D721Med (cell line): Measurements from ENCODE around the gene BCL2A1.
"Not testable (repeated sequence)": the region's sequence is repeated elsewhere in the genome, so short reads cannot be mapped to it uniquely, and the experiment has no call there.

Source experiments
- DNase-seq: peaks from one replicate; pipeline ENCODE4 v3.0.0; 2011; ENCODE audit warnings: low spot score; ENCODE audit not compliant: insufficient read length
- FAIRE-seq: peaks from 2 replicates; lab custom pipeline; 2011; peaks lifted over from hg19 to GRCh38; lab: Jason Lieb, UNC
- CTCF ChIP-seq: IDR thresholded peaks from 2 replicates; pipeline ENCODE4 v1.5.1; 2012; ENCODE audit warnings: mild to moderate bottlenecking, control low read depth; ENCODE audit not compliant: insufficient read depth; ENCODE audit errors: missing control alignments

BCL2A1 gene

DNA sequence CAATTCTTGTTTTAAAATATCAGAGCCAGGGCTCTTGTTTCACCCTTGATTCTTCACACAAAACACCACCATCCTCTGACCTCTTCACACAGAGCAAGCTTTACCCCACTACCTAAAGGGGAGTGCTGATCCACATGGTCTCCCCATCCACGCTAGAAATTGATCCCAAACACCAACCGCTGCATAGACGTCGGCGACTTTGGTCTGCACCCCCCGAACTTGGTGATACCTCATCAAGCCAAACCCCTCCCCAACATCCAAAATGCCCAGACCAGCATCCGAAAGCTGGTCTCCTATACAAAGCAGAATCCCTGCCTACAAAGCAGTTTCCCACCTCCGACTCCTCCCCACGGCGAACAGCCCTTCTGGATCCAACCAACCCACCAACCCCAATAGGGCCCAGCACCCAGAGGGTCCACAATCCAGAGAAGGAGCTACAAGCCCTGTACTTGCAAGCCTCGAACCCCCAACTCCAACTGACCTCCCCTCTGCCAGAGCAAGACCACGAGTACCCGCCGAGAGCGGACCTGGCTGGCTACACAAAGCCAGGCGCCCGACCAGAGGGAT lies 48.4 kb downstream of the BCL2A1 start:
- no peak for DNase-seq
- no peak for FAIRE-seq
- no peak for TF ChIP-seq CTCF

- DNase-seq: no peak
- TF ChIP-seq CTCF: no peak
- no peak for FAIRE-seq
These were observed 51.1 kb downstream of the BCL2A1 start for GRCh38 chr15:79919749-79920511.

- no peak for FAIRE-seq
- TF ChIP-seq CTCF: no peak
- DNase-seq: no peak
These were observed 51.8 kb downstream of the BCL2A1 start for GRCh38 chr15:79919090-79919748.

DNA sequence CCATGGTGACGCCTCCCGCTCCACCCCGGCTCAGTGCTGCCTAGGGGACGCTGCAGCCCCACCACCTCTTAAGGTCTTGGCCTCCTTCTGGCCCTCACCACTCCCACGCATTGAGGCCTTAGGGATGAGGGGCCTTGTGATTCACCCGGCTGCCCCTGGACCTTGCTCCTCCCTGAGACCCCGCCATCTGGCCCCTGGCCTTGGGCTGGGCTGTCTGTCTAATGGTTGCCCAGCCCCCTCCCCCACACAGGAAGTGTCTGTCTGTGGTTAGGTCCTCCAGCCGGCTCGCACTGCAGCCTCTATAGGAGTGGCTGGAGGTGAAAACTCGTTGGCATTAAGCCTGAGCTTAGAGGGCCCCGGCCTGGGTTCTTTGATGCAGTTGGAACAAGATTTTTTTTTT lies 52.7 kb downstream of the BCL2A1 start:
- no peak for TF ChIP-seq CTCF
- no peak for FAIRE-seq
- no peak for DNase-seq

DNA sequence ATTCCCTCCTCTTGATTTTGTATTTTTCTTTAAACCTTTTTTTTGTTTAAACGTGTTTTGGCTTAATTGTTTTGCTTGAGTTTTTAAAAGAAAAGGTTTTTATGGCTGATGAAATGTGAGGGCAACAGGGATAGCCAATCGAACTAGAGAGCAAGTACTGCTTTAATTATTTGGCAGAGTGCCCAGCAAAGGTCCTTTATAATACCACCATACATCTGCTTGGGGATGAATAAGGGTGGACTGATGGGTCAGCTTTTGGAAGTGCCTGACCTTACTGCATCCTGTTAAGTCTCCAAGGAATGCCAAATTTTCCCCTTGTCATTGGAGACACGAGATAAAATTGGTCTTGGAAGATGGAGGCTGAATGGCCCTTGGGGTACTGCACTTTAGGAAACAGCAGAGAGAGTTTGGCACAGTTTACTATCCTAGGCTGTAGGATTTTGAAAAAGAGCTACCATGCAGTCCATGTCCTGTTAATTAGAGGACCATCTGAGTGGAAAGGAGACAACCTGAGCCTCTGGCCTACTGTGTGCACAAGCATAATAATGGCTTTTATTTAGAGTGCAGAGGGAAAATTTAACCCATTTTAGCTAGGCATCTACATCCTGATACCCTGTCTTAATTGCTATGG lies 54.4 kb downstream of the BCL2A1 start:
- FAIRE-seq: no peak
- TF ChIP-seq CTCF: no peak
- no peak for DNase-seq

GRCh38 chr15:79915776-79916501 lies 55.1 kb downstream of the BCL2A1 start:
- DNase-seq, FAIRE-seq: not testable (repeated sequence)

GRCh38 chr15:79914728-79915127 lies 56.3 kb downstream of the BCL2A1 start:
- FAIRE-seq (no peak), DNase-seq (no peak)
- TF ChIP-seq CTCF: no peak
